CD4-positive, alpha-beta T cell treated with Interleukin-10 for 1 hour (primary cell): ENCODE results near the gene ZNF566.
A peak's percentile ranks its signal among the peaks of the same experiment; 100 is the strongest.
"Not testable (repeated sequence)": the region's sequence is repeated elsewhere in the genome, so short reads cannot be mapped to it uniquely, and the experiment has no call there.

Source experiments
- DNase-seq: peaks from one replicate; pipeline ENCODE4 v3.0.0-alpha.2; 2020

ZNF566 gene

DNA sequence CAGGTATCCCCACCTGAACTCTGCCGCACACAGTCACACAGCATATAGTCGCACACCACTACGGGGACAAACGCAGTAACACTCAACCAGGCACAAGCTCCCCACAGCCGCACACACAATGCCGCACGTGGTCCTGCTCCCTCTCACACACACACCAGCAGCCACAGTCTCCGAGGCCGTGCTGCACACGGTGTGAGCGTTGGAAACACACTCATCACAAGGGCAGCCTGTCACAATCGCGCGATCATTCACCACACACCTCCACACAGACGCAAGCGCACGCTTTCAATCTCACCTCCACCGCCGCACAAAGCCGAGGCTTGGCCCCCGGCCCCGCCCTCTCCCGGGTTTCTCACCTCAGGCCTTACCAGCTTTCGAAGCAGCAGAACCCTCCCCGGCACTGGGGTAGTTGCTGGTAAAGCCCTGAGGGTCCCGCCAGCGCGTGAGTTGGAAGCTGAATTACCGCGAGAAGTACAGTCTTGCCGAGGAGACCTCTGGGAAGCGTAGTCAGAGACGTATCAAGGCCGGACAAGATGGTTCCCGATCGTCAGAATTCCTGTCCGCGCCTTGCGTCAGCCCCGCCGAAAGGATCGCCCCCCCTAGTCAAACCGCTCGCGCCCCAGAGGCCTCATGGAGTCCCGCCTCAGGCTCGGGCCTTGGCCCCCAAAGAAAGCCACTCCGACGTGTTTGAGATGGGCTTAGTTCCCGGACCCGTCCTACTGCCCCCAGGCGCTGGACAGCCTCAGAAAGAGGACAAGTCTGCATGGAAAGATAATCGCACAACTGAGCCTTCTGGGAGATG, at the start of gene ZNF566:
Gene ZNF566, minus strand, starts transcription at position 444 of the 802 bp plus-strand sequence. CDS start 13,004 bp downstream, outside the sequence.
- DNase-seq: peak; percentile 97

GRCh38 chr19:36528921-36529518, 39.7 kb upstream of the ZNF566 start:
- peak; percentile 41 for DNase-seq

DNA sequence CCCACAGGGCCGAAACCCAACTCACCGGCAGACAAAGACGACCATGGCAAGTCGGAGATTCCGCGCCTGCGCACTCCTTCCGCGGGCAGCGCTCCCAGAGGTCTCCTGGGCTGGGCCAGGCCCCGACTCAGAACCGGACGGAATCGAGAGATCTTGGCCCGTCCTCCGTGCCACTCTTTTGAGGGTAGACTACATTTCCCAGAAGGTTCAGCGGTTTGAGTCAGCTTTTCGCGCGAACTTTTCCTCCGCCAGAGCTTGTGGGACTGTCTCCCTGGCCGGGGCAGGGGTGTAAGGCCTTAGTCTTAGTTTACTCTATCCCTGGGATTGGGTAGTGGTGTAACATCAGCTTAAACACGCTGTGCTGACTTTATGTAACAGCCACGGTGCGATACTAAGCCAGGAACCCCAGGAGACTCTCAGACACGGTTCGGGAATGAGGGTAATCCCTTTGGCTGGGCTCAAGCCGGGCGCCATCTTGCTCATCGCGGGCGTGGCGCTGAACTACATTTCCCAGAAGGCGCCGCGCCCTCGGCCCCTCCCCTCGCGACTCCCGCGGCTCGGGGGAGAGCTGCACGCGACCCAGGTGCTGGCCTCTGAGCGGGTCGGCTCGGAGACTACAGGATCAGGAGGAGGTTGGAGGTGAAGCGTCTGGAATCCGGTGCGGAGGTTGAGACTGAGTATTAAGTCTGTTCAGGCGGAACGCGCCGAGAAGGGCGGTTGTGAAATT, 39.0 kb upstream of the ZNF566 start, which contains the start of gene ZNF260:
Gene ZNF260, minus strand, starts transcription at position 78 of the 727 bp plus-strand sequence. CDS start 13,033 bp downstream, outside the sequence.
- DNase-seq: peak; percentile 95

GRCh38 chr19:36527873-36528193, 38.5 kb upstream of the ZNF566 start:
- DNase-seq: no peak

DNA sequence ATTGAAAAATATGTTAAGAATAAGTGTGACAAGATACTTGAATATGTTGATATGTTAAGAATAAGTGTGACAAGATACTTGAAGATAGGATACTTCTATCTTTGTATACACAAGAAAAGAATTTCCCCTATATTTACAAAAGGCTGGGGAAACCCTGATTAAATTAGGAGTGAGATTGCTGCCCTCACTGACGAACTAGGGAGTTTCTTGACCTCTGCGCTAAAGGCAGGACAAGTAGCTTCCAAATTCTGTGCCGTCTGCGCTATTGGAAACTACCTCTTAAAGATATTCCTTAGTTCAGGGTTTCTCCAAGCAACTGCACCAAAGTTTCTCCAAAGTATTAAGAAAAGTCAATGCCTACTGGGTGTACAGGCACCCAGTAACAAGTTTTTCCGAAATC, 38.0 kb upstream of the ZNF566 start:
- DNase-seq: no peak

DNA sequence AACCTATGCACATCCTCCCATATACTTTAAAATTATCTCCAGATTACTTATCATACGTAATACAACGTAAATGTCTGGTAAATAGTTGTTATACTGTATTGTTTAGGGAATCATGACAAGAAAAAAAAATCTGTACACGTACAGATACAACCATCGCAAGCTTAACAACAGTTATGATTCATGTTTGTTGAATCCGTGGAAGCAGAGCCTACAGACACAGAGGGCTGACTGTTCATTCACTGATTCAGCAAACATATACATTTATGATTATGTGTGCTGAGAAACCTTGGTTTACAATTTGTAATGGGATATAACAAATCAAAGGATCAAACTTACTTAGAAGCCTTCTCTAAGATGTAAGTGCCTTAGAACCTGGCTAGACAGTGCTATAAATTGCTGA, 37.2 kb upstream of the ZNF566 start:
- no peak for DNase-seq

DNA sequence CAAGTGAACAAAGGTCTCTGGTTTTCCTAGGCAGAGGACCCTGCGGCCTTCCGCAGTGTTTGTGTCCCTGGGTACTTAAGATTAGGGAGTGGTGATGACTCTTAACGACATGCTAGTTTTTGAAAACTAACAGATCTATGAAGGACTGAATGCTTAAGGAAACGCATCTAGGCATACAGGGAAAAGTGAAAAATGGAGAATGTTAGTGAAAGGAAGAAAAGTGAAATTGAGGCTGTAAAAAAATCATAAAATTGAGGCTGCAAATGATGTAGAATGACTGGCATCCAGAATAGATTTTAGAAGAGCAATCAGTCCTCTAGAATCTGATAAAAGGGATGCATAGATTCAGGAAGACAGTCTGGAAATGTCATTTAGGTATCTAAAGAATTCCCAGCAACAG, 35.3 kb upstream of the ZNF566 start:
- no peak for DNase-seq

- DNase-seq: no peak
Observed at GRCh38 chr19:36514012-36514612, 24.8 kb upstream of the ZNF566 start.

GRCh38 chr19:36508325-36508724, 19.0 kb upstream of the ZNF566 start:
- no peak for DNase-seq

DNA sequence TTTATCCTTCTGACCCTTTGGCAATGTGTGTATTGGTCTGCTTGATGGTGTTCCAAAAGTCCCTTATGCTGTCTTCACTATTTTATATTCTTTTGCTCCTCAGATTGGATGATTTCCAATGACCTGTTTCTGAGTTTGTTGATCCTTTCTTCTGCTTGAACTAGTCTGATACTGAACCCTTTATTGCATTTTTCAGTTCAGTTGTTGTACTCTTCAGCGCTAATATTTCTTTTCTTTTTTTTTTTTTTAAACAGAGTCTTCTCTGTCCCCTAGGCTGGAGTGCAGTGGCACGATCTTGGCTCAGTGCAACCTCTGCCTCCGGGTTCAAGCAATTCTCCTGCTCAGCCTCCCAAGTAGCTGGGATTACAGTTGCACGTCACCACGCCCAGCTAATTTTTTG, 12.6 kb upstream of the ZNF566 start:
- DNase-seq: no peak

GRCh38 chr19:36497001-36497400, 7.6 kb upstream of the ZNF566 start:
- no peak for DNase-seq

- peak; percentile 38 for DNase-seq
Observed at GRCh38 chr19:36492689-36493453, 3.5 kb upstream of the ZNF566 start.

- DNase-seq: not testable (repeated sequence)
Observed at GRCh38 chr19:36490846-36491245, 1.5 kb upstream of the ZNF566 start.

DNA sequence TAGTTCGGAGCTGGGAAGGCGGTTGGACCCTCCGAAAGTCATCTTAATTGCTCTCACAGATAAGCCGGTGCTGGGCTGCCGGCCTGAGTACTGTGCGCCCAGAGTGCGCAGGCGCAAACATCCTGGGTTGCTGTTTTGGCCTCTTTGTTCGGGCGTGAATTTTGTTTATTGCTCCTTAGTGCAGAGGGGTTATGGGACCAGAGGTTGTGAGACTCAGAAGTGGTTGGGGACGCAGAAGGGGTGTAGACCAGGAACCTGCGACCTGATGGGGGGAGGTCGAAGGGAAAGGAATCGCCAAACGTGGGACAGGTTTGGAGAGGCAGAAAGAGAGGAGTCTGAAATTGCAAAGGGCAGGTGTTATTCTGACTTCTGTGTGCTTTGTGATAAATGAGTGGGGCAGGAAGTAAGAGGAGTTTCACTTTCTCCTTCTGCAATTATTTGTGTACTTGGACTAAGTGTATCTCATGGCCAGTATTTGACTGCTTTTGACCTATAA, 607 bp upstream of the ZNF566 start:
- peak; percentile 86 for DNase-seq

DNA sequence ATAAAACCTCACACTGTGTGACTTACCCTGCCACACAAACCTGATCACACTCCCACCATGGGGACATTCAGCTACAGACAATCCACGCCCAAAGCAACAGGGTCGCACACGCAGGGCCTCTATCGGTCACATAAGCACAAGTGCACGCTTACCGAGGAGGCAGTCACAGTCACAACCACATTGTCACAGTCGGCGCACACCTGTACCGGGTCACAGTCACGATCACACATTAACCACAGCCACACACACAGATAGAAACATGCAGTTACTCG, 579 bp downstream of the ZNF566 start:
- DNase-seq: peak; percentile 63

DNA sequence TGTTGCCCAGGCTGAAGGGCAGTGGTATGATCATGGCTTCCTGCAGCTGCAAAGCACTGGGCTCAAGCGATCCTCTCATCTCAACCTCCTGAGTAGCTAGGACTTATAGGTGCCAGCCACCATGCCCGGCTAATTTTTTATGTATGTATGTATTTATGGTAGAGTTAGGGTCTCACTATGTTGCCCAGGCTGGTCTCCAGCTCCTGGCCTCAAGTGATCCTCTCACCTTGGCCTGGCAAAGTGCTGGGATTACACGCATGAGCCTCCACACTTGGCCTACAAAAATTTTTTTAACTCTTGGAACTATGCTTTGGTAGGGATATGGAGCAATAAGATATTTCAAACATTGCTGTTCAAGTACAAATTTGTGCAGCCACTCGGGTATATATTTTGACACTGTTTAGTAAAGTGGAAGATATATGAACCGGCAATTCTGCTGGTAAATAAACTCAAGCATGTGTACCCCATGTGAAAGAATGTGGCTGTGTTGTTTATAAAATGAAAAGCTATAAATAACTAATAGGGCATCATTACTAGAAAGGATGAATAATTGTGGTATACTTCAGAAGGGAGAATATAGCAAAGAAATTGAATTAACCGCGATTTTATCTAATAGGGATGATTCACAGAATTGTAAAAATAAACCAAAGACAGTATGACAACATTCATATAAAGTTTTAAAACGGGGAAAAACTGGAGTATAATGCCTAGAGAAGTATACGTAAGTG, 1.1 kb downstream of the ZNF566 start:
- no peak for DNase-seq

DNA sequence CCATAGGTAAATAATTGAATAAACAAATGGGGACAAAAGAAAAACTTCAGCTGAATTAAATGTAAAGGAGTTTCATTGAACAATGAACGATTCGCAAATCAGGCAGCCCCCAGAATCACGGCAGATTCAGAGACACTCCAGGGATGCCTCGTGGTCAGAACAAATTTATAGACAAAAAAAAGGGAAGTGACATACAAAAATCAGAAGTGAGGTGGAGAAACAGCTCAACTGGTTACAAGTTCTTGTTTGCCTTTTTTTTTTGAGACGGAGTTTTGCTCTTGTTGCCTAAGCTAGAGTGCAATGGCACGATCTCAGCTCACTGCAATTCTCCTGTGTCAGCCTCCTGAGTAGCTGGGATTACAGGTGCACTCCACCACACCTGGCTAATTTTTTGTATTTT, 5.7 kb downstream of the ZNF566 start:
- DNase-seq: no peak

GRCh38 chr19:36482876-36483275, 6.5 kb downstream of the ZNF566 start:
- no peak for DNase-seq

DNA sequence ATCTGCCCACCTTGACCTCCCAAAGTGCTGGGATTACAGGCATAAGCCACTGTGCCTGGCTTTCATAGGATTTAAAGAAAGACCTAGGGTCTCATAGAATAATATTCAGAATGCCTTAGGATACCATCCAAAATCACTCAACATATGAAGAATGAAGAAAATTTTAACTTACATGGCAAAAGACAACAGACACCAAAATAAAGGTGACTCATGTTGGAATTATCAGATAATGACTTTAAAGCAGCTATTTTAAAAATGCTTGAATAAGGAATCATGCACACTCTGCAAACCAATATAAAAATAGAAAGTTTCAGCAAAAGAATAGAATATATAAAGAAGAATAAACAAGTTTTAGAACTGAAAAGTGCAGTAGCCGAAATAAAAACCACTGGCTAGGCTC, 29.3 kb downstream of the ZNF566 start:
- DNase-seq: no peak

DNA sequence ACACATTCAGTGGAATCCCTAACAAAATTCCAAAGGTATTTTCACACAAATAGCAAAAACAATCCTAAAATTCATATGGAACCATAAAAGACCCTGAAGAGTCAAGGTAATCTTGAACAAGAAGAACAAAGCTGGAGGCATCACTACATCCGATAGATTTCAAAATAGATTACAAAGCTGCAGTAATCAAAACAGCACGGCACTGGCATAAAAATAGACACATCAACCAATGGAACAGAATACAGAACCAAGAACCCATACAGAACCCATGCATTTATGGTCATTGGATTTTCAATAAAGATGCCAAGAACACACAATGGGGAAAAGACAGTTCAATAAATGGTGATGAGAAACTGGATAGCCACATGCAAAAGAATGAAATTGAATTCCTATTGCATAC, 32.5 kb downstream of the ZNF566 start:
- DNase-seq: no peak

- DNase-seq: no peak
Observed at GRCh38 chr19:36449059-36449670, 40.2 kb downstream of the ZNF566 start.

DNA sequence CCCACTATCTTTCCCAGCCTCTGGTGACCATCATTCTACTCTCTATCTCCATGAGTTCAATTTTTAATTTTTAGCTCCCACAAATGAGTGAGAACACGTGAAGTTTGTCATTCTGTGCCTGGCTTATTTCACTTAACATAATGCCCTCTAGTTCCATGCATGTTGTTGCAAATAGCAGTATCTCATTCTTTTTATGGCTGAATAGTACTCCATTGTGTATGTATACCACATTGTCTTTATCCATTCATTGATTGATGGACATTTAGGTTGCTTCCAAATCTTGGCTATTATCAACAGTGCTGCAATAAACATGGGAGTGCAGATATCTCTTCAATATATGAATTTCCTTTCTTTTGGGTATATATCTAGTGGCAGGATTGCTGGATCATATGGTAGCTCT, 48.0 kb downstream of the ZNF566 start:
- DNase-seq: no peak
